ACHN (cell line): ENCODE results near the gene POLR2H.

Experiments used
- DNase-seq: peaks from one replicate; pipeline ENCODE4 v3.0.0-alpha.2; 2015
- in situ Hi-C: cut with HindIII; loops from 2 replicates; pipeline ENCODE4 v1.10.0; 2017; ENCODE audit warnings: low sequenced_read_pairs, low pct_ligation_motif_present, low pct_unique_long_range_greater_than_20kb

Gene POLR2H

DNA sequence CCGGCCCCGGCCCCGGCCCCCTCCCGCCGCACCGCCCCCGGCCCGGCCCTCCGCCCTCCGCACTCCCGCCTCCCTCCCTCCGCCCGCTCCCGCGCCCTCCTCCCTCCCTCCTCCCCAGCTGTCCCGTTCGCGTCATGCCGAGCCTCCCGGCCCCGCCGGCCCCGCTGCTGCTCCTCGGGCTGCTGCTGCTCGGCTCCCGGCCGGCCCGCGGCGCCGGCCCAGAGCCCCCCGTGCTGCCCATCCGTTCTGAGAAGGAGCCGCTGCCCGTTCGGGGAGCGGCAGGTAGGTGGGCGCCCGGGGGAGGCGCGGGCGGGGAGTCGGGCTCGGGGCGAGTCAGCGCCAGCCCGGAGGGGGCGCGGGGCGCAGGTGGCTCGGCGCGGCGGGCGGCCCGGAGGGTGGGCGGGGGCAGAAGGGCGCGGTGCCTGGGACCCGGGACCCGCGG lies 18.7 kb downstream of the POLR2H start:
- DNase-seq: peak; percentile 16
- in situ Hi-C loops: no loop called here

DNA sequence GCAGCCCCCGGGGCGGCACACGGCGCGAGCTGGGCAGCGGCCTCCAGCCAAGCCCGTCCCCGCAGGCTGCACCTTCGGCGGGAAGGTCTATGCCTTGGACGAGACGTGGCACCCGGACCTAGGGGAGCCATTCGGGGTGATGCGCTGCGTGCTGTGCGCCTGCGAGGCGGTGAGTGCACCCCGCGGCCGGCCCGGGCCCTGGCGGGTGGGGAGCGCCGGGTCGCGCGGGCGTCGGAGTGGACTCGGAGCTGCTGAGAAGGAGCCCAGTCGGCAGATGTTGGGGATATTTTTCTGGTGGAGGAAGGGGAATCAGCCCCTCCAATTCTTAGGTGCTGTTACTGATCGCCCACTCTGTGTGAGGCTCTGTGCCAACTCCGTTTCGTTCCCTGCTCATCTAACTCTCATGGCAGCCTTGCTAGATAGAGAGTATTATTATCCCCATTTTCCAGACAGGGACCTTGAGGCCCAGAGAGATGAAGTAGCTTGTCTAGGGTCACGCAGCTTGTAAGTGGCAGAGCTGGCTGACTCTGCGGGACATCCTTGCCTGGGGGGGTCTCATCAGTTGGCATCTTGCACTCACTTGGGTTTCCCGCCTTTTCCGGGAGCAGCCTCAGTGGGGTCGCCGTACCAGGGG lies 19.2 kb downstream of the POLR2H start:
- no peak for DNase-seq
- in situ Hi-C loops: no loop called here

- in situ Hi-C loops: no loop called here
- no peak for DNase-seq
Measured at GRCh38 chr3:184381261-184382224, 20.0 kb downstream of the POLR2H start.

GRCh38 chr3:184382326-184383032 lies 21.0 kb downstream of the POLR2H start:
- no peak for DNase-seq
- in situ Hi-C loops: no loop called here

GRCh38 chr3:184383033-184383740 lies 21.7 kb downstream of the POLR2H start:
- in situ Hi-C loops: no loop called here
- no peak for DNase-seq

GRCh38 chr3:184384342-184384741 lies 22.8 kb downstream of the POLR2H start:
- in situ Hi-C loops: no loop called here
- DNase-seq: no peak

DNA sequence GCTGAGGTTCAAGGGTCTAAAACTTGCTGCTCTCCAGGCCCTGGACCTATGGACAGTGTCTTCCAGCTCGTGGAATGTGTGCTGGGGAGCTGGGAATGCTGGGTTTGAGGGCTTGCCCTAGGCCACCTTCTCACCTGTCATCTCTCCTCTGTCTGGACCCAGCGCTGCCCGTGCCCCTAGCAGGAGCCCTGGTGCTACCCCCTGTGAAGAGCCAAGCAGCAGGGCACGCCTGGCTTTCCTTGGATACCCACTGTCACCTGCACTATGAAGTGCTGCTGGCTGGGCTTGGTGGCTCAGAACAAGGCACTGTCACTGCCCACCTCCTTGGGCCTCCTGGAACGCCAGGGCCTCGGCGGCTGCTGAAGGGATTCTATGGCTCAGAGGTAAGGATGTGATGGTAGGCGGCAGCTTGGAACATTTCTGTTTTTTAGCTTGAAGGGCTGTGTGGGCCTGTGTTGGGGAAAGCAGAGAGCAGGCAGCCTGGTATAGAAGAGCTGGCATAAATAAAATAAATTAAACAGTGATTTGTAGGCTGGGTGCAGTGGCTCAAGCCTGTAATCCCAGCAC lies 23.4 kb downstream of the POLR2H start:
- DNase-seq: no peak
- in situ Hi-C loops: no loop called here

DNA sequence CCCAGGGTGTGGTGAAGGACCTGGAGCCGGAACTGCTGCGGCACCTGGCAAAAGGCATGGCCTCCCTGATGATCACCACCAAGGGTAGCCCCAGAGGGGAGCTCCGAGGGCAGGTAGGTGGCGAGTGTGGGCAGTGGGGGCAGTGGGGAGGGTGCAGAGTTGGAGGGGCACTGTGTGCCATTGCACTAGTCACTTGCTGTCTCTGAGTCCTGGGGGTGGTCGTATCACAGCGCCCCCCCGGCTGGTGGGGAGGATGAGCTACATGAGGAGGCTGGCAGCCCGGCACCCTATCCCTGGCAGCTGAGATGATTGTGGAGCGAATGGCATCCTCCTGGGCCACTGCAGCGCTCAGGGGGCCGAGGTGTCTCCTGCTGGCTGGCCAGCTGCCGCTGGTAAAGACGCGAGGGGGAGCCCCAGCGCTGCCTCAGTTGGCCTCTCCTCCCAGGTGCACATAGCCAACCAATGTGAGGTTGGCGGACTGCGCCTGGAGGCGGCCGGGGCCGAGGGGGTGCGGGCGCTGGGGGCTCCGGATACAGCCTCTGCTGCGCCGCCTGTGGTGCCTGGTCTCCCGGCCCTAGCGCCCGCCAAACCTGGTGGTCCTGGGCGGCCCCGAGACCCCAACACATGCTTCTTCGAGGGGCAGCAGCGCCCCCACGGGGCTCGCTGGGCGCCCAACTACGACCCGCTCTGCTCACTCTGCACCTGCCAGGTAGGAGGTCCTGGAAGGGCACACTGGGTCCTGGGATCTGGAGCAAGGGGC lies 24.7 kb downstream of the POLR2H start:
- in situ Hi-C loops: no loop called here
- DNase-seq: no peak

- in situ Hi-C loops: no loop called here
- no peak for DNase-seq
Measured at GRCh38 chr3:184387174-184387714, 25.7 kb downstream of the POLR2H start.

GRCh38 chr3:184388164-184388935 lies 26.8 kb downstream of the POLR2H start:
- in situ Hi-C loops: no loop called here
- DNase-seq: no peak

- in situ Hi-C loops: no loop called here
- DNase-seq: no peak
Measured at GRCh38 chr3:184388936-184389230, 27.4 kb downstream of the POLR2H start.

DNA sequence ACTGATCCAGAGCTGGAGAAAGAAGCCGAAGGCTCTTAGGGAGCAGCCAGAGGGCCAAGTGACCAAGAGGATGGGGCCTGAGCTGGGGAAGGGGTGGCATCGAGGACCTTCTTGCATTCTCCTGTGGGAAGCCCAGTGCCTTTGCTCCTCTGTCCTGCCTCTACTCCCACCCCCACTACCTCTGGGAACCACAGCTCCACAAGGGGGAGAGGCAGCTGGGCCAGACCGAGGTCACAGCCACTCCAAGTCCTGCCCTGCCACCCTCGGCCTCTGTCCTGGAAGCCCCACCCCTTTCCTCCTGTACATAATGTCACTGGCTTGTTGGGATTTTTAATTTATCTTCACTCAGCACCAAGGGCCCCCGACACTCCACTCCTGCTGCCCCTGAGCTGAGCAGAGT lies 27.9 kb downstream of the POLR2H start:
- DNase-seq: no peak
- in situ Hi-C loops: no loop called here

GRCh38 chr3:184389935-184390528 lies 28.5 kb downstream of the POLR2H start:
- in situ Hi-C loops: no loop called here
- DNase-seq: no peak

DNA sequence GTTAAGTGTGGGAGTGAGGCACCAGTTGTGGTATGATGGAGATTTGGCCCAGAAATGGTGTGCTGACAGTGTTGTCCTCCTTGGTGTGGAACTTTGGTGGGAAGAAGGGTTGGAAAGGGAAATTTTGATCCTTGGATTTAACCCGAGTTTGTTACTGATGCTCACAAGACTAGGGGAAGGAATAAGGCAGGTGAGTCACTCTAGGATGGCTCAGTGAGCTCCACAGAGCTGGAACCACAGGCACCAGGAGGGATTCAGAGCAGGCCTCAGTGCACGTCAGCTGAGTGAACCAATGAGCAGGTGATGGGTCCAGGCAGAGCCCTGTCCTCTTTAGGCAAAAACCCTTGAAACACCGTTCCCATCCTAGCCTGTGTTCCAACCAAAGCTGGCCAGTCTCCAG lies 29.8 kb downstream of the POLR2H start:
- peak; percentile 39 for DNase-seq
- in situ Hi-C loops: no loop called here

- no peak for DNase-seq
- in situ Hi-C loops: no loop called here
Measured at GRCh38 chr3:184395320-184395660, 33.8 kb downstream of the POLR2H start.

- DNase-seq: peak; percentile 65
- in situ Hi-C loops: no loop called here
Measured at GRCh38 chr3:184399410-184399809, 37.9 kb downstream of the POLR2H start.
